GM18505 (cell line): Measurements from ENCODE around the gene YBX2.

Experiments used
- ATAC-seq: cut with Tn5 transposase; IDR thresholded peaks from one replicate; pipeline ENCODE4 v1.9.1; 2021; ENCODE audit not compliant: unreplicated experiment
- POLR2A ChIP-seq: IDR thresholded peaks from 4 replicates; pipeline ENCODE4 v1.6.1; 2011; ENCODE audit warnings: borderline replicate concordance; ENCODE audit not compliant: insufficient read depth, insufficient read length; ENCODE audit errors: extremely low read depth

YBX2 gene

DNA sequence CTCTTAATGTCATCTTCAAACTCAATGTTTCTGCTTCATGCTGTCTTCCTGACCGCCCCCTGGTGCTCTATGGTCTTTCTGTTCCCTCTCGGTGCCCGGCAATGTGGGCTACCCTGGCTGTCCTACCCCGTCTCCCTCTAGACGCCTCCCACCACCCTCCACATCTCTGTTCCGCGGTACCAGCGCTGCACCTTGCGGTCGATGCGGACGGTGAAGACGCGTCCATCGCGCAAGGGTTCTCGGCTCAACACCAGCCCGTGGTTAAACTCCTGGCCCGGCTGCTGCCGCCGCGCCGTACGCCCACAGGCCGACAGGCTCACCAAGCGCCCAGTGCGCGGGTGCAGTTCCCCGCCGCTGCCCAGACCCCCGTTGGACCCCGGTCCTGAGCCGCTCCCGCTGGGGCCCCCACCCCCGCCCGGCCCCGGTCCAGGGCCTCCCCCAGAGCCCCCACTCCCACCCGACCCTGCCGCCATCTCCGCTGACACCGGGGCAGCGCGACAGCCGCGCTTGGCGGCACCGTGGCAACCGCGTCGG lies 34.5 kb upstream of the YBX2 start, which contains the start of gene NEURL4:
Gene NEURL4 (minus strand): TSS at position 496 of the 534 bp plus-strand sequence. CDS start 23 bp downstream, at position 473.
- ATAC-seq, result peak; percentile 1
- no peak for TF ChIP-seq POLR2A

DNA sequence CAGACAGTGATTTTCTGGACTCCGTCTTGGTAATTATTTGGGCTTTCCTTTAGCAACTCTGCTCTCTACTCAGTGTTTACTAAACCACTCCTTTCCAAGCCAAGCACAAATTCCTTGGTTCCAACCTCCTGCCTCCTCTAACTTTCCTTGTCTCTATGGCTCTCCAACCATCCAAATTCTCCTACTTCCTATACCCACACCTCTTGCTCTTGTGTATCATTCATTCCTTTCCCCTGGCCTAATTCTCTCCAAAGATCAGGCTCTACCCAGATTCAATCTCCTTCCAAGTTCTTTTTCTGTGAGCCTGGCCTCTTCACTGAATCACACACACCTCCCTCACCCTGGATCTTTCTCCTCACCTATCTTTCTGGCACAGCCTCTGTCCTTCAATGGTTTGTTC lies 33.6 kb upstream of the YBX2 start:
- ATAC-seq, result no peak
- TF ChIP-seq POLR2A, result no peak

DNA sequence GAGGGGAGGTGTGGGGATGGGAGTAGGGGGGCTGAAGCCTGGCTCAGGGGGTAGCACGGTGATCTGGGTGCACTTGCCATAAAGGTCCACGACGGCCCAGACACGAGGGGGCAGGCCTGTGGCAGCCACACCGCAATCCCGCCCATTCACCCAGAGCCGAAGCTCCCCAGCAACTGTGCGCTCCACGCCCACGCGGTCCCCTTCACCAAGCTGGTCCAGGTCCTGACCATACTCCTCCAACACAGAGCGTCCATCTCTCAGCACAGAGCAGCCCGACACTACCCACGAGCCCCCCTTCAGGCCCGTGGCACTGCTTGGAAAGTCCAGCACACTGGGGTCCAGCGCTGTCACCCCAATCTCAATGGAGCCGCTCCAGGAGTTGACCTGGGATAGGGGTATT lies 33.1 kb upstream of the YBX2 start:
- no peak for ATAC-seq
- no peak for TF ChIP-seq POLR2A

DNA sequence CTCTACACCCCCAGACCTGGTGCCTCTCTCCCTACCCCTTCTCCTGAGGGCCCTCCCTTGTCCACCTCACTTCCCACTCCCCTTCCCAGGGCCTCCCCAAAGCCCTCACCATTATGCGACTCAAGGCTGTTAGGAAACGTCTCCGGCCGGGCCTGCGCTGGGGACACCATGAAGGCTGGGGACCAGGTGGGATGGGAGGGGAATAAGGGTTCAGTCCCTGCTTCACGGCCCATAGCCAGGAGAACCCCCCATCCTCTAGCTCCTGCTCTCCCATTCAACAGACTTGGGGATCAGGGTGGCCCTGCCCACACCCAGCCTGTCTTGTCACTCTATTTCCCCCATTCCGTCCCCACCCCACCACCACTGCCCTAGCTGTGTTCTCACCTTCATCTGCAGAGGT lies 32.6 kb upstream of the YBX2 start:
- no peak for ATAC-seq
- TF ChIP-seq POLR2A, result no peak

DNA sequence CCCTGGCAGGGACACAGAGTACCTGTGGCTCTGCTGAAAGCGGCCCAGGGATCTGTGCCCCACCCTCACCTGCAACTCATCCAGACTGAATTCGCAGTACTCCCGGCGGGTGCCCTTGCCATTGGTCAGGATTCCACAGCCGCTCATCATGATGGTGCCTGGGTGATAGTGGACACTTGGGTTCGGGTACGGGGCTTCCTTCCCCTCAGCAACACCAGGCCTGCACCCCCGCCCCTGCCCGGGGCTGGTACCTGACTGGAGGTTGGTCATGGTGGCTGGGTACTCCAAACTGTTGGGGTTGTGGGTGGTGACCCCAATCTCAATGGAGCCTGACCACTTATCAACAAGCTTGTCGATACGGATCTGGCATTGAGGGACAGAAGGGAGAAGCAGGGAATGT lies 31.7 kb upstream of the YBX2 start:
- no peak for TF ChIP-seq POLR2A
- ATAC-seq, result no peak

DNA sequence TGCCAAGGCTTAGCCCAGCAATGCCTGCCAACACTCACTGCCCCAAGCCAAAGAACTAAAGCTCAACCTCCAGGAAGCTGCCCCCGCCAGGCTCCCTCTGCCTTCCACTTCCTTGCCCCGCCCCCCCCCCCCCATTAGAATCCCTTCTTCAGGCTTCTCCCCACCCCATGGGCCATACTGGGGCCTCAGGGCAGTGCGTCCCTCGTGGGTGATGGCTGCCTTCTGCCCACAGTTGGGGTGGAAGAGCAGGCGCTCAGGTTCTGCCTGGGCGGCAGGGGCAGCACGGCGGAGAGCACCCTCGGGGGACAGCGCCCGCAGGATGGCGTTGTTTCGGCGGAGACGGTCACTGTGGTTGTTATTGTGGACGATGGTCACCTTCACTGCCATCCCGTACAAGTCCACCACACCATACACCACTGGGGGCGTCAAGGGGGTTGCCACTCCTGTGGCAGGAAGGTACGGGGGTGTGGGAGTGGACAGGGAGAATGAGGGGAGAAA lies 30.6 kb upstream of the YBX2 start:
- ATAC-seq, result no peak
- no peak for TF ChIP-seq POLR2A

DNA sequence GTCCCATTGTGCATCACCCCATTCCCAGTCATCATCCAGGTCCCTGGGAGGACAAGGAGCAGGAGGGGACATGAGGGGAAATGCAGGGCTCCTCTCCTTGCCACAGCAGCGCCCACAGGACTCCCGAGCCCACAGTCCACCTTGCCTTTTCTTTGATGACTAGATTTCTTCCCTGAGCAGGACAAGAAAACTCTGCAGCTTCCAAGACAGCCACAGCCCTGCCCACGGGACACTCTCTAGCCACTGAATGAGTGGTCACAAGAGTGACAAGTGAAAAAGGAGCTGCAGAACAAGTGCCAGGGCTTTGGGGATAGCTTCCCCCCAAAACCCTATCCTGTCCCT lies 30.0 kb upstream of the YBX2 start:
- no peak for ATAC-seq
- TF ChIP-seq POLR2A, result no peak

DNA sequence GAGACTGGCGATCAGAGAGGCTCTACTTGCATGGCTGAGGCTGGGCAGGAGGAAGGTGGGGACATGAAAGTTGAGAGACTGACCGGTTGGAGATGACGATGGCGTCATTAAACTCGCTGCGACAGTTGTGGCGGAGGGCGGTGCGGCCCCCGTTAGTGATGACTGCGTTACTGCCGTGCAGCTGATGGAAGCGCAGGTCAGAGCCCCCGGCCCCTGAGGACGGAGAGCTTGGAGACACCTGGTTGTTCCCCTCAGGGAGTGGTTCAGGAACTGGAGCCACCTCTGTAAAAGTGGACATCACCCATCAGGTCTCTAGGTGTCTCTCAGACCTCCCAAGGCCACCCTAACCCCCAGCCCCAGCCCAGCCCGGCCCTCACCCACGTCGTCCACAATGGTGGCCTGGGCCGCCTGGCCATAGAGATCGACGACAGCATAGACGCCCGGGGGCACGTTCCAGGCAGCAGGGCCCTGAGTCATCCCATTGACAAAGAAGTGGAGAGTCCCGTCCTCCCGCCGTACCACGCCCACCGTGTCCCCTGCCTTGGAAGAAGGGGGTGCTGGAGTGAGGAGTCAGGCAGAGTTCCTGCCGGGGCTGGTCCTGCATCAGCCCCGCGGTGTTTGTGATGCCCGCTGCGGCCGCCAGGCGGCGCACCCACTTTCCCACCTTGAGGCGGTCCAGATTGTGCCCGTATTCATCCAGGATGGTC lies 29.4 kb upstream of the YBX2 start:
- no peak for TF ChIP-seq POLR2A
- no peak for ATAC-seq

DNA sequence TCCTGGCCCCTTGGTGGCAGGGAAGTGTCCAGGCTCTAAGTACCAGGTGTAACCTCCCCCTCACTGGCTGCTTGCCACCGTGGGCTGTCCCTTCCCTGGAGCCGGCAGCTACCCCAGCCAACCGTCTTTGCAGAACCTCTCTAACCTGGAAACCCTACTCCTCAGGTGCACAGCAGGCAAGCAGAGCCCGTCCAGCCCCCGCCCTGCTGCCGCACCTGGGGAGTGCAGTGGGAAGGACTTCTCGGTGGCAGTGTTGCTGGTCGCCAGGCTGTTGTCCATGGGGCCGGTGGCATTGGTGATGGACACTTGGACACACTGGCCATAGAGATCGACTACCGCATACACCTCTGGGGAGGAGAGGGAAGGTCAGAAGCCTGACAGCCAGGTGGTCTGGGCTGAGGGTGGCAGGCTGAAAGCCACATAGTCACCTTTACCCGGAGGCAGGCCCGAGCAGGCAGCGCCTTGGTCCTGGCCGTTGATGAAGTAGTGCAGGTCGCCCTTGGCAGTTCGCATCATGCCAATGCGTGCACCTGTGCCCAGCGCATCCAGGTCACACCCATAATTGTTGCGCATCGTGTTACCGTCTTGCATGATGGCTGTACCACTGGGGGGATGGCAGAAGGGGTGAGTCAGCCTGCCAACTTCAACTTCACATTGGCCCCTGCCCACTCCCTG lies 28.2 kb upstream of the YBX2 start:
- no peak for ATAC-seq

DNA sequence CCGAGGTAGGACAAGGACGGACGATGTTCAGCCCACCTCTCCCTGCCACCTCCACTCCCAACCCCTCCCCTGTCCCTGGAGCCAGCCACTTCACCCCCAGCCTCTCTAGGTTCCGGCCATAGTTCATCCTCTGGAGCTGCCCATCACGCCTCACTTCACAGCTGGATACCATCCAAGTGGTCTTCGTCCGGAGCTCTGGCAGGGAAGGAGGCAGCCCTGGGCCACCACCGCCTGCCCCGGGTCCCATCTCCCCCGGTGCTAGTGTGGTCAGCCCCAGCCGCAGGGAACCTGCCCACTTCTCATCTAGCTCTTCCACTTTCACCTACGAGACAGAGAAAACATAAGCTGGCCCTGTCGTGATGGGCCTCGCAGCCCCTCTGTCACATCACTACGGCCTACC lies 27.0 kb upstream of the YBX2 start:
- TF ChIP-seq POLR2A, result no peak
- no peak for ATAC-seq

More for the DNA sequence above, 28.2 kb upstream of the YBX2 start:
- no peak for TF ChIP-seq POLR2A

DNA sequence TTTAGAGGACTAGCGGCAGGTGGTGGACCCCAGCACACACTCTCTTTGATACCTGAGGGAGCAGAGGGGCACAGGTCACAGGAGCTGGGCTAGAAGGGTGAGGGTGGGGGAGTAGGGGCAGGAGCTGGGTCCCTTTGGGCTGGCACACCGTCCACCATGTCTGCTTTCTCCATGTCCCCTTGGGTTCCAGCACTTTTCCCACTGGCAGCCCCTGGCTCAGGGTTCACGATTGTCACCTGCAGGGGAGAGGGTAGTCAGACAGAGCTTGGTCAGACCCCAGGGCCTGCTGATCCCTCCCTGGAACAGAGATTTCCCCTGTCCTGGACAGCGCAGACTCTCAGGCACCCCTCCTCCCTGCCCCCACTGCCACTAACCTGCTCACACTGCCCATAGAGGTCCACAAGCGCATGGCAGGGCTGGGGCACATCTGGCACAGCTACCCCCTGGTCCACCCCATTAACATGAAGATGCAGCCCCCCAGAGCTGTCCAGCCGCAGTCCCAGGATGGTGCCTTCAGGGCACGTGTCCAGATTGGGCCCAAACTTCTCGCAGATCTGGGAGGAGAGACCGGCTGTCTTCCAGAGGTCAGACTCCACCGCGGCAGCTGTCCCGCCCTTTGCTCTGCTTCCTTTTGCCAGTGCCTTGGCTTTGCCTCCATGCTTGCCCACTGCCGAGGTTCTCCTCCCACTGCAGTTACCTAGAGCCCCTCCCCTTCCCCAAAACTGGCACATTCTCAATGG lies 23.9 kb upstream of the YBX2 start:
- no peak for TF ChIP-seq POLR2A

DNA sequence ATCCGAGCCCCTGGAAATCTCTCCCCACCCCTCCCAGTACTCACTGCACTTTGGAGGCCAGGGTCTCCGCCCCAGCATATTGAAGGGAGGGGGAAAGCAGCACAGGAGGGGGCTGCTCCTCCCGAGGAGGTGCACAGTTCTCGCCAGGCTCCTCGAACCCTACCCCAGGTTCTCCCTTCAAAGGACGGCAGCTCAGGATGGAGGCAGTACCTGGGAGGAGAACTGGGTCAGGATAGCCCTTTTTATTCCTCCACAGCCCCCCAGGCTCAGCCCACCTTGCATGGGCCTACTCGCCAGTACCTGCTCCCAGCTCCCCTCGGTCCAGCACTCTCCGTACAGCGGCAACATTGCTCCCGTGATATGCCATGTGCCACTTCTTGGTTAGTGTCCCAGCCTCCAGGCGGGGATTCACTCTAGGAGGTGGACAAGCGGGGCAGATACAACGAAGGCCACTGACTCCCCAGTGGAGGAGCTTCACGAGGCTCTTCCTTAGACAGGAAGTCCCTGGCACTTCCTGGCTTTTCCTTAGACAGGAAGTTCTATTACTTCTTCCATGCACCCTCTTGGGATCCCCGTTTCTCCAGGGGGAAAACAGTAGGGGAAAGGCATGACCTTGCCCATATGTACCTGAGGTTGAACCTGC lies 22.8 kb upstream of the YBX2 start:
- ATAC-seq, result no peak
- no peak for TF ChIP-seq POLR2A

More for the DNA sequence above, 23.9 kb upstream of the YBX2 start:
- ATAC-seq, result no peak
